GM12874 (cell line): Measurements from ENCODE around the gene OR1L4.

Experiments
- TF ChIP-seq, protein P1 (sequence below): IDR thresholded peaks from 2 replicates; pipeline ENCODE4 v1.5.1; 2011; ENCODE audit warnings: low read depth, mild to moderate bottlenecking, control low read depth, low read length, moderate library complexity; ENCODE audit not compliant: insufficient read depth

OR1L4 gene

DNA sequence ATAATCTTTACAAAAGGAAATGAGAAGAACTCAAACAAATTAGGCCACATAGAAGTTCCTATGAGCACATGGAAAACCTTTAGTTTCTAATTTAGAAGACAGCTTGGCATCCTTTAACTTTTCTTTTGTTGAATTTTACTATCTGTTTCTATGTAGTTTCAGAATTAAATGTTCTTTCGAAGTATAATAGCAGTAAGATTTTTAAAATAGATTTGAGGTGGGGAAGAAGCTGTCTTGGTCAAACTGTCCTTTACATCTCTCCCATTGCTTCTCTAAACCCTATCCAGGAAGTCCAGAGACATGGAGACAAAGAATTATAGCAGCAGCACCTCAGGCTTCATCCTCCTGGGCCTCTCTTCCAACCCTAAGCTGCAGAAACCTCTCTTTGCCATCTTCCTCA, at the start of gene OR1L4:
OR1L4 (plus strand) TSS at position 301 of the 400 bp plus-strand sequence; CDS start at position 301, 0 bp downstream.
- TF ChIP-seq, protein P1, sequence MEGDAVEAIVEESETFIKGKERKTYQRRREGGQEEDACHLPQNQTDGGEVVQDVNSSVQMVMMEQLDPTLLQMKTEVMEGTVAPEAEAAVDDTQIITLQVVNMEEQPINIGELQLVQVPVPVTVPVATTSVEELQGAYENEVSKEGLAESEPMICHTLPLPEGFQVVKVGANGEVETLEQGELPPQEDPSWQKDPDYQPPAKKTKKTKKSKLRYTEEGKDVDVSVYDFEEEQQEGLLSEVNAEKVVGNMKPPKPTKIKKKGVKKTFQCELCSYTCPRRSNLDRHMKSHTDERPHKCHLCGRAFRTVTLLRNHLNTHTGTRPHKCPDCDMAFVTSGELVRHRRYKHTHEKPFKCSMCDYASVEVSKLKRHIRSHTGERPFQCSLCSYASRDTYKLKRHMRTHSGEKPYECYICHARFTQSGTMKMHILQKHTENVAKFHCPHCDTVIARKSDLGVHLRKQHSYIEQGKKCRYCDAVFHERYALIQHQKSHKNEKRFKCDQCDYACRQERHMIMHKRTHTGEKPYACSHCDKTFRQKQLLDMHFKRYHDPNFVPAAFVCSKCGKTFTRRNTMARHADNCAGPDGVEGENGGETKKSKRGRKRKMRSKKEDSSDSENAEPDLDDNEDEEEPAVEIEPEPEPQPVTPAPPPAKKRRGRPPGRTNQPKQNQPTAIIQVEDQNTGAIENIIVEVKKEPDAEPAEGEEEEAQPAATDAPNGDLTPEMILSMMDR, result no peak

DNA sequence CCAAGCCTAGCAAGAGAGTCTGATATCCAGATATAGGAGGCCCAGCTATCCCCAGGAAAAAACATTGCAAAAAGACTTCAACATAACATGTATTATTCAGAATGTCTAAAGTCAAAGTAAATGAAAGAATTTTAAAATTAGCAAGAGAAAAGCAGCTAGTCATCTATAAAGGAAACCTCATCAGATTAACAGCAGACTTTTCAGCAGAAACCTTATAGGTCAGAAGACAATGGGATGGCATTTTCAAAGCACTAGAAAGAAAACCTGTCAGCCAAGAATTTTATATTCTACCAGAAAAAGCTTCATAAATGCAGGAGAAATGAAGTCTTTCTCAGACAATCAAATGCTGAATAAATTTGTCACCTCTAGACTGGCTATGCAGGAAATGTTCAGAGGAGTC, 38.9 kb upstream of the OR1L4 start:
- TF ChIP-seq, protein P1, result no peak

DNA sequence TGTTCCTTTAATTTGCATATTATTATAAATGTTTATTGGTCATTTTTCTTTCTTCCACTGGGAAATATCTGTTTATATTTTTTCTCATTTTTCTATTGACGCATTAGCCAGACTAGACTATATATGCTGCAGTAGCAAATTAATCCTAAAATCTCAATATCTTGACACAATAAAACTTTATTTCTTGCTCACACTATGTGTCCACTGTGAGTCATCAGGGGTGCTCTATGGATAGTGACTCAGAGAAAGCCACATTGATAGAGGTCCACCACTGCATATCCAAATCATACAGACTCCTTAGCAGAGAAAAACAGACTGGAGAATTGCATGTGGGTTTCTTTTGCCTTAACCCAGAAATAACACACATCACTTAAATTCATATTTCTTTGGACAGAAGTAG, 28.1 kb upstream of the OR1L4 start:
- TF ChIP-seq, protein P1, result no peak

DNA sequence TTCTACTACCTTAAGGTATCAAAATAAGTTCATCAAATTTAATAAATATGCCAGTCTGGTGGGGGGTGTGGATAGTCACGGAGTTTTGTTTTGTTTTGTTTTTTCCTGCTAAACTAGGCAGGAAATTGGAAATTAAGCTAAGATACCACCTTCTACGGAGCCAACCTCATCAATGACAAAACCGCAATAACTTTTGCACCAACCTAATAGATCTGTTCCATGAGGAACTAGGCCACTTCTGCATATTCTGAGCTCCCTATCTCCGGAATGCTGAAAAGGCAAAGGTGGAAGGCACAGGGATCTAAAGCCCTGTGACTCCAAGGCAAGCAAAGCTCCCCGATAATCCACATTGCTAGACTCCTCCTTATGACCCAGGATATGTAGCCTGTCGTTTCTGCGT, 5.8 kb upstream of the OR1L4 start:
- TF ChIP-seq, protein P1, result no peak

- TF ChIP-seq, protein P1, result no peak
Observed at GRCh38 chr9:122719218-122719617, 4.6 kb upstream of the OR1L4 start.

- TF ChIP-seq, protein P1, result no peak
Observed at GRCh38 chr9:122742003-122742402, 18.2 kb downstream of the OR1L4 start, which contains the start of gene OR1L6. Gene OR1L6, plus strand, starts transcription at chr9:122742303. Its CDS starts 7,545 bp downstream, at chr9:122749848.

DNA sequence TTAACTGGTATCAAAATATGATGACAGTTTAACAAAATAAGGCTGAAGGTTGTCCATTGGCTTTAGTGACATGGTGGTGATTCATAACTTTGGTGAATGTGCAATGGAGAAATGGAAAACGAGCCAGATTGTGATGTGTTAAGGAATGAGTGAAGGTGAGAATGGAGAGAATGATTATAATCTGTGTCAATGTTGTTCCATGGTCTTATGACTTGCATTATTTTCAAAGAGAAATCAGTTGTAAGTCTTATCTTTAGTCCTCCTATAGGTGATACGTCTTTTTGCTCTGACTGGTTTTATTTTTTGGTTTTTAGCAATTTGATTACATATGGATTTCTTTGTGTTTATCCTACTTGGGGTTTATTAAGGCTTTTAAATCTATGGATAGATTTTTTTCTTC, 31.0 kb downstream of the OR1L4 start:
- TF ChIP-seq, protein P1, result no peak
